Astrocyte (in vitro differentiated cells and primary cell): ENCODE results near the gene CHD6. TPM values are rescaled to one million over a fixed set of nuclear protein-coding genes. Genes with fewer than 3 reads are reported as not detected.

Experiments used
- DNase-seq: peaks from one replicate; pipeline ENCODE4 v3.0.0-alpha.2; 2010; ENCODE audit warnings: low read depth
- FAIRE-seq: peaks from 2 replicates; lab custom pipeline; 2011; peaks lifted over from hg19 to GRCh38; lab: Jason Lieb, UNC
- H2AFZ ChIP-seq: 2 replicates; pipeline ENCODE4 v1.6.0; 2012; ENCODE audit warnings: low read depth, low read length, inconsistent platforms
- H3K27ac ChIP-seq: 2 replicates; pipeline ENCODE4 v1.5.1; 2011; ENCODE audit warnings: low read depth, low read length, inconsistent platforms
- H3K27me3 ChIP-seq: 2 replicates; pipeline ENCODE4 v1.6.0; 2011; ENCODE audit warnings: low read length, inconsistent platforms; ENCODE audit not compliant: insufficient read depth
- H3K36me3 ChIP-seq: 2 replicates; pipeline ENCODE4 v1.5.1; 2011; ENCODE audit warnings: low read length, inconsistent platforms; ENCODE audit not compliant: insufficient read depth
- H3K4me1 ChIP-seq: 2 replicates; pipeline ENCODE4 v1.5.1; 2011; ENCODE audit warnings: low read length, inconsistent platforms; ENCODE audit not compliant: insufficient read depth
- H3K4me2 ChIP-seq: 2 replicates; pipeline ENCODE4 v1.6.0; 2012; ENCODE audit warnings: low read length, inconsistent platforms
- H3K4me3 ChIP-seq: 2 replicates; pipeline ENCODE4 v1.5.1; 2011; ENCODE audit warnings: low read depth, mild to moderate bottlenecking, low read length, inconsistent platforms; ENCODE audit not compliant: insufficient read depth
- H3K79me2 ChIP-seq: 2 replicates; pipeline ENCODE4 v1.6.0; 2012; ENCODE audit warnings: mild to moderate bottlenecking, low read length, inconsistent platforms; ENCODE audit not compliant: insufficient read depth
- H3K9ac ChIP-seq: 2 replicates; pipeline ENCODE4 v1.6.0; 2012; ENCODE audit warnings: mild to moderate bottlenecking, low read length, inconsistent platforms
- H3K9me3 ChIP-seq: 2 replicates; pipeline ENCODE4 v1.5.1; 2012; ENCODE audit warnings: low read depth, mild to moderate bottlenecking, low read length, inconsistent platforms; ENCODE audit not compliant: insufficient read depth
- H4K20me1 ChIP-seq: 2 replicates; pipeline ENCODE4 v1.6.0; 2012; ENCODE audit warnings: low read length, inconsistent platforms; ENCODE audit not compliant: insufficient read depth
- H3K27ac Mint-ChIP-seq: one replicate; pipeline ENCODE4 v1.8.0; 2021; ENCODE audit warnings: mild to moderate bottlenecking, mixed read lengths; ENCODE audit not compliant: unreplicated experiment
- H3K27me3 Mint-ChIP-seq: one replicate; pipeline ENCODE4 v1.8.0; 2021; ENCODE audit warnings: low read depth, mixed read lengths; ENCODE audit not compliant: unreplicated experiment
- H3K36me3 Mint-ChIP-seq: one replicate; pipeline ENCODE4 v1.8.0; 2021; ENCODE audit warnings: low read depth, mixed read lengths; ENCODE audit not compliant: unreplicated experiment
- H3K4me1 Mint-ChIP-seq: one replicate; pipeline ENCODE4 v1.8.0; 2021; ENCODE audit warnings: low read depth, mixed read lengths; ENCODE audit not compliant: unreplicated experiment
- H3K4me3 Mint-ChIP-seq: one replicate; pipeline ENCODE4 v1.8.0; 2021; ENCODE audit warnings: mild to moderate bottlenecking, moderate library complexity, mixed read lengths; ENCODE audit not compliant: unreplicated experiment
- H3K9me3 Mint-ChIP-seq: one replicate; pipeline ENCODE4 v1.8.0; 2021; ENCODE audit warnings: mild to moderate bottlenecking, mixed read lengths; ENCODE audit not compliant: unreplicated experiment
- EZH2 ChIP-seq: IDR thresholded peaks from 2 replicates; pipeline ENCODE4 v1.6.1; 2012; ENCODE audit warnings: mild to moderate bottlenecking, low read length, inconsistent platforms; ENCODE audit not compliant: insufficient read depth
- total RNA-seq: library from RNA; stranded (reverse); gene quantifications from 2 replicates; pipeline ENCODE4 v1.2.1, GENCODE V29; 2021
- TF ChIP-seq, protein P1 (sequence below): IDR thresholded peaks from 2 replicates; pipeline ENCODE4 v1.5.1; 2011; ENCODE audit warnings: low read depth, mild to moderate bottlenecking, inconsistent platforms, low read length, moderate library complexity; ENCODE audit not compliant: insufficient read depth

Gene CHD6
- total RNA-seq, 1 donor from 2014 or later: 44.7 TPM

DNA sequence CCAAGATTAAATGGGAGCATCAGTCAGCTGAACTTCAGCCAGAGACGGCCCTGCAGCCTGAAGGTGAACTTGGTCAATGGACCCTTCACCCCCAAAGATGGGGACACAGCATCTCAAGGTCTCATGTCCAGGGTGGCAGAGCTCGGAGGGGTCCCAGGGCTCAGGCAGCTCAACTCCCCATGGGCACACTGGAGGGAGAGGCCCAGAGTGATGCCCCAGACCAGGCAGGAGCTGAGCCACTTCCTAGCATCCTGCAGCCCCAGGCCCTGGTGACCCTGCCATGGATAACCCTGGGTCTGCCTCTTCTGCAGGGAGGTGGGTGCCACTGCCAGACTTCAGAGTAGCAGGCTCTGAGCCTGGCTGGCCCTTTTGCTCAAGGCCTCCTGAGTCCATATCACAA lies 224.1 kb downstream of the CHD6 start:
- FAIRE-seq: no peak
- Histone ChIP-seq H3K27ac (no peak overlapping the region), H3K36me3 (no peaks in the 10 kb centered on the region), H3K27me3 (no peaks in the 10 kb centered on the region), H3K79me2 (no peaks in the 10 kb centered on the region), H3K4me2 (no peak overlapping the region), H3K4me3 (no peak overlapping the region), H4K20me1 (no peaks in the 10 kb centered on the region), H3K9me3 (no peaks in the 10 kb centered on the region), H3K4me1 (no peaks in the 10 kb centered on the region), H2AFZ (no peak overlapping the region), H3K9ac (no peak overlapping the region)
- DNase-seq: no peak
- Mint-ChIP-seq H3K4me3 (no peak overlapping the region), H3K36me3 (no peaks in the 10 kb centered on the region), H3K27ac (no peak overlapping the region), H3K27me3 (no peaks in the 10 kb centered on the region), H3K9me3 (peaks cover 3% of the 10 kb centered on the region), H3K4me1 (peaks cover 3% of the 10 kb centered on the region)
- TF ChIP-seq EZH2: no peak
- TF ChIP-seq, protein P1, sequence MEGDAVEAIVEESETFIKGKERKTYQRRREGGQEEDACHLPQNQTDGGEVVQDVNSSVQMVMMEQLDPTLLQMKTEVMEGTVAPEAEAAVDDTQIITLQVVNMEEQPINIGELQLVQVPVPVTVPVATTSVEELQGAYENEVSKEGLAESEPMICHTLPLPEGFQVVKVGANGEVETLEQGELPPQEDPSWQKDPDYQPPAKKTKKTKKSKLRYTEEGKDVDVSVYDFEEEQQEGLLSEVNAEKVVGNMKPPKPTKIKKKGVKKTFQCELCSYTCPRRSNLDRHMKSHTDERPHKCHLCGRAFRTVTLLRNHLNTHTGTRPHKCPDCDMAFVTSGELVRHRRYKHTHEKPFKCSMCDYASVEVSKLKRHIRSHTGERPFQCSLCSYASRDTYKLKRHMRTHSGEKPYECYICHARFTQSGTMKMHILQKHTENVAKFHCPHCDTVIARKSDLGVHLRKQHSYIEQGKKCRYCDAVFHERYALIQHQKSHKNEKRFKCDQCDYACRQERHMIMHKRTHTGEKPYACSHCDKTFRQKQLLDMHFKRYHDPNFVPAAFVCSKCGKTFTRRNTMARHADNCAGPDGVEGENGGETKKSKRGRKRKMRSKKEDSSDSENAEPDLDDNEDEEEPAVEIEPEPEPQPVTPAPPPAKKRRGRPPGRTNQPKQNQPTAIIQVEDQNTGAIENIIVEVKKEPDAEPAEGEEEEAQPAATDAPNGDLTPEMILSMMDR: no peak

DNA sequence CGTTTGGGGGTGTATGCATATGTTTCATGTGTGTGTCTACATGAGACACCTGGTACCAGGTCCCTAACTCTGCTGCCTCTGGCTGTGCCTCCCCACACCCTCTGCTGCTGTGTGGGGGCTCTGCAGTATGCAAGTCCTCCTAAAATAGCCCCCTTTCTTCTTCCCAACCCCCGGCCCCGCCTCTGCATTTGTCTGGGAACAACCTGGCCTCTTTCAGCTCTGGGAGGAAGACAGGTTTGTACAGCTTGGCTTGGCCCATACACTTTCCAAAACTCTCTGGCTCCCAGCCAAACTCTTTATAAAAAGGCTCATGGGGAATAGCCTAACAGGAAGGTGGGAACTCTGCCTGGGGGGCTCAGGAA lies 224.5 kb downstream of the CHD6 start:
- H3K9ac ChIP-seq: no peak overlapping the region
- H3K4me1 ChIP-seq: no peaks in the 10 kb centered on the region
- H4K20me1 ChIP-seq: no peaks in the 10 kb centered on the region
- Mint-ChIP-seq H3K9me3 (peaks cover 3% of the 10 kb centered on the region), H3K27ac (no peak overlapping the region), H3K27me3 (no peaks in the 10 kb centered on the region), H3K4me3 (no peak overlapping the region), H3K4me1 (peaks cover 3% of the 10 kb centered on the region), H3K36me3 (no peaks in the 10 kb centered on the region)
- no peak overlapping the region for H2AFZ ChIP-seq
- H3K9me3 ChIP-seq: no peaks in the 10 kb centered on the region
- TF ChIP-seq EZH2: no peak
- TF ChIP-seq, protein P1: no peak
- FAIRE-seq: no peak
- no peaks in the 10 kb centered on the region for H3K27me3 ChIP-seq
- H3K27ac ChIP-seq: no peak overlapping the region
- H3K4me2 ChIP-seq: no peak overlapping the region
- H3K4me3 ChIP-seq: no peak overlapping the region
- DNase-seq: no peak
- H3K36me3 ChIP-seq: no peaks in the 10 kb centered on the region
- H3K79me2 ChIP-seq: no peaks in the 10 kb centered on the region

DNA sequence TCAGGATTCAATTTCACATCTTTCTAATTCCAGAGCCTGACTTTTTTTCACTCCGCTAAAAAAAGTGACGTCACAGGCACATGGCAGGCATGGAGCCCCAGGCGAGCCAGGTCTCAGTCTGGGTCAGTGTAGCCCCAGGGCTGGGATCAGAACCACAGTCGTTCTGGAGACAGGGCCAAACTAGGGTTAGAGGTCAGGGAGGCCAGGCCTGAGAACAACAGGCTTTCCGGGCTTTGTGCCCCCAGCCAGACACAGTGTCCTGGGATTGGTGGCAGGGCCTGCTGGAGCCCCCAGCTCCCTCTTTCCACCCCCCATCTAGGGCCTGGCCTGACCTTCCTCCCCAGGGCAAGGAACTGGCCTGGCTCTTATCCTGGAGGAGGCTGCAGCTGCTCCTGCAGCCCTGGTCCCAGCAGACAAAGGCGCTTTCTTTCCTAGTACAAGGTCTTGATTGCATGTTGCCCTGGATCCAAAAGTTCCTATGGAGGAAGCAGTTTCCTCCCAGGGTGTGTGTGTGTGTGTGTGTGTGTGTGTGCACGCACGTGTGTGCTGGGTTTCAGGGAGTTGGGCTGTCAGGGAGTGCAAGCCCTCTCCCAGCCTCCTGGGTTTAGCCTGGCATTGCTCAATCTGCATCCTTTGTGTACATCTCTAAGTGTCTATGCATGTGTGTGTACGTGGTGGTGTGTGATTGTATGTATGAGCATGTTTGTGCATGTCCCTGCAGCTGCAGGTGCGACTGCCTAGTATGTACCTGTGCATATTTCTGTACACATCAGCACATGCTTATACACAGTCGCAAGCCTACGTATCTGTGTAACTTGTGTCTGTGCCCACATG lies 225.1 kb downstream of the CHD6 start:
- TF ChIP-seq, protein P1: no peak
- TF ChIP-seq EZH2: no peak
- H3K79me2 ChIP-seq: no peaks in the 10 kb centered on the region
- DNase-seq (no peak), FAIRE-seq (no peak)
- no peaks in the 10 kb centered on the region for H3K9me3 ChIP-seq
- H4K20me1 ChIP-seq: no peaks in the 10 kb centered on the region
- no peaks in the 10 kb centered on the region for H3K4me1 ChIP-seq
- no peak overlapping the region for H3K9ac ChIP-seq
- H3K27me3 ChIP-seq: no peaks in the 10 kb centered on the region
- no peak overlapping the region for H3K4me2 ChIP-seq
- no peaks in the 10 kb centered on the region for H3K36me3 ChIP-seq
- H3K36me3 Mint-ChIP-seq: no peaks in the 10 kb centered on the region
- H3K27ac Mint-ChIP-seq: peak overlapping the region; percentile 53
- peaks cover 3% of the 10 kb centered on the region for H3K9me3 Mint-ChIP-seq
- H3K27ac ChIP-seq: no peak overlapping the region
- H3K4me3 ChIP-seq: no peak overlapping the region
- no peak overlapping the region for H2AFZ ChIP-seq
- peaks cover 4% of the 10 kb centered on the region for H3K27me3 Mint-ChIP-seq
- H3K4me1 Mint-ChIP-seq: peaks cover 3% of the 10 kb centered on the region
- no peak overlapping the region for H3K4me3 Mint-ChIP-seq
